K562 (cell line): ENCODE results near the gene VEGFA. TPM values are rescaled to one million over a fixed set of nuclear protein-coding genes. Genes with fewer than 3 reads are reported as not detected.

Experiments
- ARID2 ChIP-seq: fragments of 450-650 bp; IDR thresholded peaks from 2 replicates; pipeline ENCODE4 v1.6.1; 2017; ENCODE audit warnings: antibody characterized with exemption, mild to moderate bottlenecking
- ARID3A ChIP-seq: IDR thresholded peaks from 2 replicates; pipeline ENCODE4 v1.6.1; 2012; ENCODE audit warnings: low read depth, low read length, improper control_type of control experiment, borderline replicate concordance
- ATF1 ChIP-seq, 2 experiments: fragments of 450-650 bp in 1 of 2; IDR thresholded peaks; 2 replicates each; pipeline ENCODE4 v1.6.1; 2016; ENCODE audit warnings: missing compliant biosample characterization in 1 of 2, missing genetic modification characterization in 1 of 2
- ATF2 ChIP-seq: sonication (generic); formaldehyde crosslinking; IDR thresholded peaks from 2 replicates; pipeline ENCODE4 v1.8.1; 2022; ENCODE audit warnings: missing genetic modification reagents
- ATF4 ChIP-seq: fragments of 450-650 bp; formaldehyde crosslinking; IDR thresholded peaks from 2 replicates; pipeline ENCODE4 v1.4.0; 2022; ENCODE audit warnings: mild to moderate bottlenecking, moderate library complexity
- CREB1 ChIP-seq, 2 experiments: sonication (generic) in 1 of 2; formaldehyde crosslinking in 1 of 2; IDR thresholded peaks; 2 replicates each; pipeline versions ENCODE4 v1.6.1 to v1.8.0; 2012 to 2022; ENCODE audit warnings: inconsistent platforms in 1 of 2, mild to moderate bottlenecking in 1 of 2, missing genetic modification reagents in 1 of 2, moderate library complexity in 1 of 2
- ERF ChIP-seq: fragments of 450-650 bp; formaldehyde crosslinking; IDR thresholded peaks from 2 replicates; pipeline ENCODE4 v1.4.0; 2020; ENCODE audit warnings: mild to moderate bottlenecking, mixed read lengths
- ETS2 ChIP-seq: IDR thresholded peaks from 2 replicates; pipeline ENCODE4 v1.6.1; 2016; ENCODE audit warnings: borderline replicate concordance, missing genetic modification characterization, mild to moderate bottlenecking, moderate library complexity, missing compliant biosample characterization; ENCODE audit not compliant: poor library complexity, severe bottlenecking
- HDAC1 ChIP-seq, 2 experiments: fragments of 450-650 bp; IDR thresholded peaks; 2 replicates each; pipeline ENCODE4 v1.6.1; 2016 to 2017; ENCODE audit warnings: inconsistent platforms in 1 of 2, mild to moderate bottlenecking in 1 of 2, moderate library complexity in 1 of 2
- KDM5B ChIP-seq: fragments of 200-600 bp; sonication (generic); IDR thresholded peaks from 2 replicates; pipeline ENCODE4 v1.6.1; 2012; ENCODE audit warnings: low read depth, mild to moderate bottlenecking, moderate library complexity, low read length, control low read depth, inconsistent platforms; ENCODE audit not compliant: insufficient replicate concordance
- LEF1 ChIP-seq: fragments of 450-650 bp; IDR thresholded peaks from 2 replicates; pipeline ENCODE4 v1.6.1; 2016; ENCODE audit warnings: mild to moderate bottlenecking
- MAFK ChIP-seq: IDR thresholded peaks from 2 replicates; pipeline ENCODE4 v1.6.1; 2011; ENCODE audit warnings: low read length, improper control_type of control experiment
- MBD2 ChIP-seq: sonication (generic); IDR thresholded peaks from 2 replicates; pipeline ENCODE4 v1.6.1; 2016; ENCODE audit warnings: low read depth, borderline replicate concordance
- NONO ChIP-seq, 2 experiments: fragments of 200-400 bp in 1 of 2; fragments of 450-650 bp in 1 of 2; formaldehyde crosslinking in 1 of 2; IDR thresholded peaks; 2 replicates each; pipeline ENCODE4 v1.6.1; 2017; ENCODE audit warnings: low read depth in 2 of 2, mild to moderate bottlenecking in 2 of 2, moderate library complexity in 2 of 2, low read length in 1 of 2
- PHB ChIP-seq: fragments of 250-450 bp; sonication (Bioruptor Pico); IDR thresholded peaks from 2 replicates; pipeline ENCODE4 v1.5.0; 2021
- PRMT5 ChIP-seq: sonication (generic); formaldehyde crosslinking; IDR thresholded peaks from 2 replicates; pipeline ENCODE4 v1.5.0; 2020; ENCODE audit warnings: missing genetic modification reagents
- PURB ChIP-seq: sonication (generic); formaldehyde crosslinking; IDR thresholded peaks from 2 replicates; pipeline ENCODE4 v1.9.0; 2021; ENCODE audit warnings: low read depth, mild to moderate bottlenecking, missing genetic modification reagents
- SAFB ChIP-seq: fragments of 200-400 bp; formaldehyde crosslinking; IDR thresholded peaks from 2 replicates; pipeline ENCODE4 v1.6.1; 2017; ENCODE audit warnings: low read depth, low read length, borderline replicate concordance
- SMARCA5 ChIP-seq: fragments of 450-650 bp; IDR thresholded peaks from 2 replicates; pipeline ENCODE4 v1.6.1; 2016
- TCF7 ChIP-seq: sonication (generic); IDR thresholded peaks from 2 replicates; pipeline ENCODE4 v1.6.1; 2016; ENCODE audit warnings: antibody characterized with exemption, borderline replicate concordance
- THRB ChIP-seq: fragments of 450-650 bp; formaldehyde crosslinking; conservative IDR thresholded peaks from 2 replicates; pipeline ENCODE4 v1.4.0; 2022; ENCODE audit warnings: mild to moderate bottlenecking, missing genetic modification characterization
- ZNF24 ChIP-seq: fragments of 450-650 bp; IDR thresholded peaks from 2 replicates; pipeline ENCODE4 v1.6.1; 2016
- ZNF311 ChIP-seq: fragments of 250-450 bp; sonication (Bioruptor Pico); IDR thresholded peaks from 2 replicates; pipeline ENCODE4 v1.4.0; 2020; ENCODE audit warnings: mild to moderate bottlenecking, moderate library complexity
- ZNF384 ChIP-seq: IDR thresholded peaks from 2 replicates; pipeline ENCODE4 v1.6.1; 2012; ENCODE audit warnings: low read depth, low read length, improper control_type of control experiment
- polyA plus RNA-seq, 8 experiments: library from polyadenylated mRNA; depleted of rRNA in 4 of 8; stranded (reverse) in 5 of 8; unstranded in 3 of 8; fragments of >200 nt; fragmentation: Nextera tagmentation in 2 of 8; fragmentation: Illumina TruSeq in 1 of 8; extraction: Ambion mirVana in 2 of 8; extraction: Trizol in 1 of 8; gene quantifications; 2 replicates each; pipeline versions ENCODE4 v1.2.1 to v1.2.3, GENCODE V29; 2011 to 2014; ENCODE audit warnings: inconsistent platforms in 1 of 8, missing spikeins in 1 of 8
- total RNA-seq, 7 experiments: library from RNA; depleted of rRNA in 6 of 7; stranded (reverse); fragments of >200 nt in 6 of 7; fragmentation: Illumina TruSeq in 2 of 7; extraction: Trizol in 2 of 7; gene quantifications; 2 replicates each; pipeline versions ENCODE4 v1.2.1 to v1.2.3, GENCODE V29; 2011 to 2021; ENCODE audit warnings: low replicate concordance in 1 of 7

Gene VEGFA
- total and polyA plus RNA-seq, 9 of the 15 experiments (the other 6 are each of a cell fraction or from before 2014, with no cell fraction given) = 14.0 to 271 (median 124) TPM

- TF ChIP-seq ZNF24 (no peak), SAFB (no peak; the same call in 1 of the 2 replicates), MBD2 (peak; percentile 77; the same call in 1 of the 2 replicates), ETS2 (tag) (no peak), ARID3A (no peak), CREB1 (IDR thresholded peaks at IDR 0.05) (peak; percentile 87), CREB1 (CRISPR knock-in tag; IDR thresholded peaks at IDR 0.05) (peak; percentile 77), SMARCA5 (no peak), THRB (no peak; the same call in 1 of the 2 replicates), MAFK (no peak), PRMT5 (no peak), ARID2 (no peak), HDAC1 (IDR thresholded peaks at IDR 0.05) (peak in 1 of 2 experiments; percentile 68; a peak in 1 of 4 replicates), ERF (CRISPR knock-in tag) (no peak; the same call in 1 of the 2 replicates), PHB (CRISPR knock-in tag) (0 out of 2 replicates have a peak, but pooled peaks have one; percentile 59), LEF1 (peak; percentile 98), ZNF384 (peak; percentile 24; the same call in 1 of the 2 replicates), ATF2 (no peak), NONO (IDR thresholded peaks at IDR 0.05; ENCODE audit: low read depth in 2 of 2, low read length in 1 of 2) (peak in 1 of 2 experiments; percentile 78; a peak in 1 of 4 replicates), ATF1 (CRISPR knock-in tag; IDR thresholded peaks at IDR 0.05) (peak; percentile 64), ATF1 (tag; IDR thresholded peaks at IDR 0.05) (peak; percentile 87), ZNF311 (CRISPR knock-in tag) (no peak), TCF7 (peak; percentile 21; the same call in 1 of the 2 replicates), KDM5B (no peak), PURB (CRISPR knock-in tag) (no peak), ATF4 (CRISPR knock-in tag) (peak; percentile 100)
Measured at GRCh38 chr6:43724914-43725642, 44.9 kb upstream of the VEGFA start (continued).
